Neural cell (in vitro differentiated cells): ENCODE measurements around the gene SLC9A2. TPM values are rescaled to one million over a fixed set of nuclear protein-coding genes. Genes with fewer than 3 reads are reported as not detected.

Experiments used
- H2AFZ ChIP-seq: fragments of 200-600, 300-800 bp; sonication (generic), shearing (Covaris generic); 2 replicates; pipeline ENCODE4 v1.6.0; 2014; ENCODE audit warnings: low read depth, mild to moderate bottlenecking, antibody characterized with exemption, low read length, moderate library complexity
- H3F3A ChIP-seq: fragments of 200-600 bp; shearing (Covaris generic); 2 replicates; pipeline ENCODE4 v1.6.1; 2016; ENCODE audit warnings: mild to moderate bottlenecking, moderate library complexity, mixed read lengths, antibody characterized with exemption, low read length; ENCODE audit not compliant: insufficient read depth, poor library complexity, severe bottlenecking
- H3K27ac ChIP-seq: fragments of 200-600, 300-800 bp; sonication (generic), shearing (Covaris generic); 2 replicates; pipeline ENCODE4 v1.5.1; 2014; ENCODE audit warnings: mild to moderate bottlenecking, low read length, moderate library complexity
- H3K27me3 ChIP-seq: fragments of 300-800, 200-600 bp; sonication (generic), shearing (Covaris generic); 2 replicates; pipeline ENCODE4 v1.6.0; 2014; ENCODE audit warnings: mild to moderate bottlenecking, low read depth, low read length, moderate library complexity; ENCODE audit not compliant: insufficient read depth
- H3K36me3 ChIP-seq: fragments of 300-800, 200-600 bp; sonication (generic), shearing (Covaris generic); 2 replicates; pipeline ENCODE4 v1.5.1; 2014; ENCODE audit warnings: mild to moderate bottlenecking, antibody characterized with exemption, low read length, moderate library complexity; ENCODE audit not compliant: insufficient read depth
- H3K4me2 ChIP-seq: fragments of 300-800, 200-600 bp; sonication (generic), shearing (Covaris generic); 2 replicates; pipeline ENCODE4 v1.6.0; 2014; ENCODE audit warnings: mild to moderate bottlenecking, low read length
- H3K4me3 ChIP-seq: fragments of 300-800, 200-600 bp; sonication (generic), shearing (Covaris generic); 2 replicates; pipeline ENCODE4 v1.5.1; 2014; ENCODE audit warnings: mild to moderate bottlenecking, low read length, moderate library complexity
- H3K79me2 ChIP-seq: fragments of 200-600 bp; shearing (Covaris generic); replicated peaks from 2 replicates; pipeline ENCODE4 v1.6.0; 2014; ENCODE audit warnings: mild to moderate bottlenecking, low read length, moderate library complexity; ENCODE audit not compliant: insufficient read depth
- H3K9ac ChIP-seq: fragments of 300-800, 200-600 bp; sonication (generic), shearing (Covaris generic); 2 replicates; pipeline ENCODE4 v1.6.1; 2016; ENCODE audit warnings: mild to moderate bottlenecking, low read length, mixed read lengths
- H3K9me2 ChIP-seq: fragments of 200-600 bp; shearing (Covaris generic); 2 replicates; pipeline ENCODE4 v1.6.1; 2016; ENCODE audit warnings: mild to moderate bottlenecking, low read length, mixed read lengths; ENCODE audit not compliant: insufficient read depth
- H3K9me3 ChIP-seq: fragments of 200-600, 300-800 bp; sonication (generic), shearing (Covaris generic); 2 replicates; pipeline ENCODE4 v1.6.1; 2016; ENCODE audit warnings: mild to moderate bottlenecking, mixed run types, low read length, moderate library complexity, mixed read lengths
- H4K20me1 ChIP-seq: fragments of 200-600 bp; shearing (Covaris generic); 2 replicates; pipeline ENCODE4 v1.6.1; 2016; ENCODE audit warnings: mild to moderate bottlenecking, mixed run types; ENCODE audit not compliant: insufficient read depth
- CTCF ChIP-seq: fragments of 450-650 bp; IDR thresholded peaks from 2 replicates; pipeline ENCODE4 v1.5.1; 2014; ENCODE audit warnings: antibody characterized with exemption, mild to moderate bottlenecking, moderate library complexity; ENCODE audit not compliant: poor library complexity, severe bottlenecking
- EP300 ChIP-seq: fragments of 450-650 bp; conservative IDR thresholded peaks from 2 replicates; pipeline ENCODE4 v1.6.1; 2014; ENCODE audit warnings: antibody characterized with exemption, mild to moderate bottlenecking, moderate library complexity; ENCODE audit not compliant: poor library complexity, severe bottlenecking
- EZH2 ChIP-seq: fragments of 200-600, 300-800 bp; shearing (Covaris generic), sonication (generic); IDR thresholded peaks from 2 replicates; pipeline ENCODE4 v1.6.1; 2014; ENCODE audit warnings: antibody characterized with exemption, low read length, borderline replicate concordance, mild to moderate bottlenecking; ENCODE audit not compliant: insufficient read depth, poor library complexity, severe bottlenecking
- MXI1 ChIP-seq: fragments of 450-650 bp; conservative IDR thresholded peaks from 2 replicates; pipeline ENCODE4 v1.6.1; 2014; ENCODE audit warnings: antibody characterized with exemption, mild to moderate bottlenecking; ENCODE audit not compliant: poor library complexity, severe bottlenecking
- POLR2AphosphoS5 ChIP-seq: IDR thresholded peaks from 2 replicates; pipeline ENCODE4 v1.6.1; 2012
- RAD21 ChIP-seq: fragments of 450-650 bp; conservative IDR thresholded peaks from 2 replicates; pipeline ENCODE4 v1.6.1; 2014; ENCODE audit warnings: antibody characterized with exemption, mild to moderate bottlenecking, moderate library complexity
- REST ChIP-seq: IDR thresholded peaks from 2 replicates; pipeline ENCODE4 v1.6.1; 2012; ENCODE audit warnings: borderline replicate concordance
- SMC3 ChIP-seq: fragments of 450-650 bp; conservative IDR thresholded peaks from 2 replicates; pipeline ENCODE4 v1.6.1; 2014; ENCODE audit warnings: antibody characterized with exemption, mild to moderate bottlenecking, moderate library complexity; ENCODE audit not compliant: poor library complexity
- TAF1 ChIP-seq: IDR thresholded peaks from 2 replicates; pipeline ENCODE4 v1.6.1; 2012; ENCODE audit warnings: low read depth
- polyA plus RNA-seq: library from polyadenylated mRNA; depleted of rRNA; stranded (reverse); fragments of >200 nt; gene quantifications from 2 replicates; pipeline ENCODE4 v1.2.3, GENCODE V29; 2014

Gene SLC9A2
- polyA plus RNA-seq, 1 donor from 2014 or later, result 0.09 TPM

GRCh38 chr2:102749938-102750337, 130.6 kb downstream of the SLC9A2 start:
- Histone ChIP-seq H3K4me3 (no peak overlapping the region), H3K9me2 (no peaks in the 10 kb centered on the region), H3K9ac (no peak overlapping the region), H4K20me1 (no peaks in the 10 kb centered on the region), H3K27ac (no peak overlapping the region), H3K79me2 (no peaks in the 10 kb centered on the region), H3F3A (no peaks in the 10 kb centered on the region), H3K9me3 (no peaks in the 10 kb centered on the region), H3K27me3 (no peaks in the 10 kb centered on the region), H3K36me3 (no peaks in the 10 kb centered on the region), H3K4me2 (no peak overlapping the region), H2AFZ (no peak overlapping the region)
- no peak for TF ChIP-seq TAF1
- TF ChIP-seq SMC3, result no peak
- no peak for TF ChIP-seq POLR2AphosphoS5

GRCh38 chr2:102753563-102754159, 134.3 kb downstream of the SLC9A2 start:
- Histone ChIP-seq H3F3A (no peaks in the 10 kb centered on the region), H3K27me3 (no peaks in the 10 kb centered on the region), H2AFZ (no peak overlapping the region), H3K4me3 (no peak overlapping the region), H3K27ac (no peak overlapping the region), H3K9me2 (no peaks in the 10 kb centered on the region), H3K9me3 (no peaks in the 10 kb centered on the region), H3K9ac (no peak overlapping the region), H3K36me3 (no peaks in the 10 kb centered on the region), H3K79me2 (no peaks in the 10 kb centered on the region), H3K4me2 (no peak overlapping the region), H4K20me1 (no peaks in the 10 kb centered on the region)
- TF ChIP-seq EP300 (no peak), SMC3 (peak; percentile 72), EZH2 (no peak), CTCF (peak; percentile 77), RAD21 (peak; percentile 62)

- H3K79me2 ChIP-seq, result no peaks in the 10 kb centered on the region
- H4K20me1 ChIP-seq, result no peaks in the 10 kb centered on the region
- H3K4me2 ChIP-seq, result no peak overlapping the region
These were observed 135.2 kb downstream of the SLC9A2 start for GRCh38 chr2:102754456-102755145.

More at GRCh38 chr2:102754456-102755145, 135.2 kb downstream of the SLC9A2 start:
- Histone ChIP-seq H3K36me3 (no peaks in the 10 kb centered on the region), H3K27ac (no peak overlapping the region), H3K9me2 (no peaks in the 10 kb centered on the region), H3K9ac (no peak overlapping the region), H3K27me3 (no peaks in the 10 kb centered on the region), H3K4me3 (no peak overlapping the region), H2AFZ (no peak overlapping the region), H3K9me3 (no peaks in the 10 kb centered on the region), H3F3A (no peaks in the 10 kb centered on the region)
- TF ChIP-seq POLR2AphosphoS5 (no peak), EZH2 (no peak), CTCF (no peak), TAF1 (no peak), EP300 (no peak), SMC3 (no peak), MXI1 (no peak), RAD21 (no peak), REST (no peak)
